H9 (cell line): ENCODE measurements around the gene GYG2. TPM values are rescaled to one million over a fixed set of nuclear protein-coding genes. Genes with fewer than 3 reads are reported as not detected.
"Not testable (repeated sequence)": the region's sequence is repeated elsewhere in the genome, so short reads cannot be mapped to it uniquely, and the experiment has no call there.

Source experiments
- DNase-seq: peaks from one replicate; pipeline ENCODE4 v3.0.0-alpha.2; 2017
- H2AFZ ChIP-seq: one replicate; pipeline ENCODE4 v1.6.1; 2013; ENCODE audit warnings: mild to moderate bottlenecking, low read length, control low read depth, moderate library complexity
- H2AK5ac ChIP-seq: 2 replicates; pipeline ENCODE4 v1.6.1; 2013; ENCODE audit warnings: low read length, control low read depth, mixed read lengths; ENCODE audit not compliant: insufficient read length
- H2BK120ac ChIP-seq: one replicate; pipeline ENCODE4 v1.6.1; 2013; ENCODE audit warnings: low read depth, mild to moderate bottlenecking, low read length, control low read depth, inconsistent platforms; ENCODE audit not compliant: poor library complexity, severe bottlenecking
- H2BK12ac ChIP-seq: 2 replicates; pipeline ENCODE4 v1.6.1; 2013; ENCODE audit warnings: low read length, control low read depth, mixed read lengths, low read depth; ENCODE audit not compliant: insufficient read length
- H2BK15ac ChIP-seq: 2 replicates; pipeline ENCODE4 v1.6.1; 2013; ENCODE audit warnings: low read depth, low read length, control low read depth
- H2BK20ac ChIP-seq: one replicate; pipeline ENCODE4 v1.6.1; 2013; ENCODE audit warnings: low read depth, mild to moderate bottlenecking, low read length, control low read depth, inconsistent platforms; ENCODE audit not compliant: poor library complexity, severe bottlenecking
- H2BK5ac ChIP-seq: 2 replicates; pipeline ENCODE4 v1.6.1; 2013; ENCODE audit warnings: low read length, control low read depth, mixed read lengths; ENCODE audit not compliant: insufficient read length
- H3K14ac ChIP-seq: 2 replicates; pipeline ENCODE4 v1.6.1; 2013; ENCODE audit warnings: low read length, control low read depth; ENCODE audit not compliant: insufficient read depth
- H3K18ac ChIP-seq: 2 replicates; pipeline ENCODE4 v1.6.1; 2013; ENCODE audit warnings: low read depth, mild to moderate bottlenecking, mixed read lengths, low read length, control low read depth; ENCODE audit not compliant: insufficient read length
- H3K23ac ChIP-seq: 2 replicates; pipeline ENCODE4 v1.6.1; 2013; ENCODE audit warnings: low read length, control low read depth, mixed read lengths, low read depth; ENCODE audit not compliant: insufficient read length
- H3K23me2 ChIP-seq: 2 replicates; pipeline ENCODE4 v1.6.1; 2013; ENCODE audit warnings: low read depth, mild to moderate bottlenecking, mixed read lengths, low read length, control low read depth; ENCODE audit not compliant: insufficient read length, poor library complexity, severe bottlenecking
- H3K27ac ChIP-seq: 2 replicates; pipeline ENCODE4 v1.5.1; 2013; ENCODE audit warnings: low read length, control low read depth, mixed read lengths, low read depth; ENCODE audit not compliant: insufficient read length
- H3K27me3 ChIP-seq: 2 replicates; pipeline ENCODE4 v1.6.1; 2013; ENCODE audit warnings: low read length, control low read depth, inconsistent platforms; ENCODE audit not compliant: insufficient read depth
- H3K4ac ChIP-seq: 2 replicates; pipeline ENCODE4 v1.6.1; 2013; ENCODE audit warnings: low read depth, mild to moderate bottlenecking, control low read depth, inconsistent platforms, low read length, moderate library complexity
- H3K4me1 ChIP-seq: 2 replicates; pipeline ENCODE4 v1.6.1; 2013; ENCODE audit warnings: low read length, control low read depth, inconsistent platforms; ENCODE audit not compliant: insufficient read depth
- H3K4me2 ChIP-seq: 2 replicates; pipeline ENCODE4 v1.6.1; 2013; ENCODE audit warnings: low read length, control low read depth, mixed read lengths; ENCODE audit not compliant: insufficient read length, insufficient read depth
- H3K56ac ChIP-seq: 2 replicates; pipeline ENCODE4 v1.6.1; 2013; ENCODE audit warnings: low read depth, mild to moderate bottlenecking, mixed read lengths, low read length, control low read depth; ENCODE audit not compliant: insufficient read length
- H3K79me1 ChIP-seq: 2 replicates; pipeline ENCODE4 v1.6.1; 2013; ENCODE audit warnings: low read depth, mild to moderate bottlenecking, moderate library complexity, low read length, control low read depth, inconsistent platforms; ENCODE audit not compliant: insufficient read depth, poor library complexity, severe bottlenecking
- H3K79me2 ChIP-seq: 2 replicates; pipeline ENCODE4 v1.6.1; 2013; ENCODE audit warnings: low read length, control low read depth, inconsistent platforms; ENCODE audit not compliant: insufficient read depth
- H3K9ac ChIP-seq: 2 replicates; pipeline ENCODE4 v1.6.1; 2013; ENCODE audit warnings: low read length, control low read depth, mixed read lengths; ENCODE audit not compliant: insufficient read length; ENCODE audit errors: extremely low read depth
- H3K9me3 ChIP-seq: one replicate; pipeline ENCODE4 v1.6.1; 2013; ENCODE audit warnings: low read depth, low read length, inconsistent platforms; ENCODE audit not compliant: control insufficient read depth
- H3T11ph ChIP-seq: one replicate; pipeline ENCODE4 v1.6.1; 2013; ENCODE audit warnings: mild to moderate bottlenecking, low read length, control low read depth, inconsistent platforms
- H4K20me1 ChIP-seq: one replicate; pipeline ENCODE4 v1.6.1; 2013; ENCODE audit not compliant: control insufficient read depth, insufficient read length, insufficient read depth
- H4K5ac ChIP-seq: 2 replicates; pipeline ENCODE4 v1.6.1; 2013; ENCODE audit warnings: low read depth, mild to moderate bottlenecking, mixed read lengths, low read length, control low read depth; ENCODE audit not compliant: insufficient read length
- H4K8ac ChIP-seq: replicated peaks from 2 replicates; pipeline ENCODE4 v1.6.1; 2013; ENCODE audit warnings: low read length, control low read depth, mixed read lengths, low read depth; ENCODE audit not compliant: insufficient read length
- H4K91ac ChIP-seq: 2 replicates; pipeline ENCODE4 v1.6.1; 2013; ENCODE audit warnings: low read depth, mild to moderate bottlenecking, moderate library complexity, mixed read lengths, low read length, control low read depth; ENCODE audit not compliant: insufficient read length
- H3K27ac Mint-ChIP-seq, 3 experiments: 2 replicates in 2 of 3; 3 replicates in 1 of 3; pipeline ENCODE4 v1.8.0; 2020 to 2021; ENCODE audit warnings: mixed read lengths in 3 of 3, mild to moderate bottlenecking in 1 of 3, moderate library complexity in 1 of 3
- H3K27me3 Mint-ChIP-seq: 2 replicates; pipeline ENCODE4 v1.8.0; 2021; ENCODE audit warnings: low read depth, mild to moderate bottlenecking, moderate library complexity, mixed read lengths
- H3K36me3 Mint-ChIP-seq, 3 experiments: 2 replicates in 2 of 3; 3 replicates in 1 of 3; pipeline ENCODE4 v1.8.0; 2020 to 2021; ENCODE audit warnings: low read depth in 3 of 3, mixed read lengths in 3 of 3; ENCODE audit not compliant: insufficient read depth in 1 of 3
- H3K4me1 Mint-ChIP-seq, 2 experiments: 2 replicates each; pipeline ENCODE4 v1.8.0; 2020; ENCODE audit warnings: mixed read lengths in 2 of 2
- H3K4me3 Mint-ChIP-seq, 2 experiments: 2 replicates in 1 of 2; 3 replicates in 1 of 2; pipeline ENCODE4 v1.8.0; 2020 to 2021; ENCODE audit warnings: mild to moderate bottlenecking in 2 of 2, mixed read lengths in 2 of 2, moderate library complexity in 1 of 2
- H3K9me3 Mint-ChIP-seq, 2 experiments: 2 replicates in 1 of 2; 3 replicates in 1 of 2; pipeline ENCODE4 v1.8.0; 2020; ENCODE audit warnings: mild to moderate bottlenecking in 2 of 2, mixed read lengths in 2 of 2, moderate library complexity in 1 of 2
- WGBS: extraction: QIAGEN DNeasy Blood & Tissue Kit; methylation state at CpG from one replicate; pipeline ENCODE4 v1.1.7; 2013; ENCODE audit warnings: missing lambda C conversion rate, low lambda C conversion rate, mixed read lengths; ENCODE audit not compliant: insufficient read length; ENCODE audit errors: extremely low coverage; 5-methylcytosine and 5-hydroxymethylcytosine counted together
- total RNA-seq: library from RNA; stranded (reverse); gene quantifications from 2 replicates; pipeline ENCODE4 v1.2.1, GENCODE V29; 2021
- TF ChIP-seq, protein P1 (sequence below): fragments of 200-600 bp; sonication (generic); conservative IDR thresholded peaks from 3 replicates; pipeline ENCODE4 v1.8.0; 2021; ENCODE audit warnings: antibody characterized with exemption, mild to moderate bottlenecking

Gene GYG2
- total RNA-seq, 1 experiment from 2014 or later = 95.9 TPM

DNA sequence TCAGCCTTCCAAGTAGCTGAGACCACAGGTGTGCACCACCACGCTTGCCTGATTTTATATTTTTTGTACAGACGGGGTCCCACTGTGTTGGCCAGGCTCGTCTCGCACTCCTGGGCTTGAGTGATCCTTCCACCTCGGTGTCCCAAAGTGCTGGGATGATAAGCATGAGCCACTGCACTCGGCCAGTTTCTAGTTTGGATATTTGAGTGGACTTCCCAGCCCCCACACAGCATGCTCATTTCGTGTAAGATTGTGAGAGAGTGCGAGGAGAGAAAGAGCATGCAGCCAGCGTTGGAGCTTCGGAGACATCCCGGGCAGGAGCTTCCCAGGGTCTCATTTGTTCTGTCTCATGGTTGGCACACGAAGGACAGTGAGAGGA is 68.6 kb downstream of the GYG2 start:
- peak overlapping the region; percentile 77 for H2BK12ac ChIP-seq
- H3K27me3 Mint-ChIP-seq = no peaks in the 10 kb centered on the region
- H4K8ac ChIP-seq = no peak overlapping the region
- H3K27ac ChIP-seq = peak overlapping the region; percentile 84
- no peak overlapping the region for H3K9ac ChIP-seq
- DNase-seq = no peak
- peaks cover 42% of the 10 kb centered on the region in 2 experiments for H3K4me1 Mint-ChIP-seq
- no peak overlapping the region; the same call in 1 of the 2 replicates for H3K4ac ChIP-seq
- peak overlapping the region; percentile 96 to 98 (median 98) for H3K27ac Mint-ChIP-seq
- H3K4me2 ChIP-seq = no peak overlapping the region
- H2BK5ac ChIP-seq = no peak overlapping the region
- H4K5ac ChIP-seq = no peak overlapping the region
- no peaks in the 10 kb centered on the region for H4K20me1 ChIP-seq
- H2AK5ac ChIP-seq = no peak overlapping the region
- no peak overlapping the region for H3K23ac ChIP-seq
- H3K4me1 ChIP-seq = peaks cover 13% of the 10 kb centered on the region; the same call in 1 of the 2 replicates
- H3K27me3 ChIP-seq = no peaks in the 10 kb centered on the region
- H3K23me2 ChIP-seq = no peaks in the 10 kb centered on the region
- H2BK20ac ChIP-seq = no peak overlapping the region
- peaks cover 12 to 22% (median 22%) of the 10 kb centered on the region in 3 experiments for H3K36me3 Mint-ChIP-seq
- peak overlapping the region; percentile 85 for H3K18ac ChIP-seq
- peak overlapping the region; percentile 10 for H2BK120ac ChIP-seq
- WGBS = no CpG with 5 or more reads among the region's 12 CpGs
- H3K9me3 ChIP-seq = no peaks in the 10 kb centered on the region
- H3K4me3 Mint-ChIP-seq = peak overlapping the region in 1 of 2 experiments; percentile 16; a peak in 1 of 5 replicates
- TF ChIP-seq, protein P1, sequence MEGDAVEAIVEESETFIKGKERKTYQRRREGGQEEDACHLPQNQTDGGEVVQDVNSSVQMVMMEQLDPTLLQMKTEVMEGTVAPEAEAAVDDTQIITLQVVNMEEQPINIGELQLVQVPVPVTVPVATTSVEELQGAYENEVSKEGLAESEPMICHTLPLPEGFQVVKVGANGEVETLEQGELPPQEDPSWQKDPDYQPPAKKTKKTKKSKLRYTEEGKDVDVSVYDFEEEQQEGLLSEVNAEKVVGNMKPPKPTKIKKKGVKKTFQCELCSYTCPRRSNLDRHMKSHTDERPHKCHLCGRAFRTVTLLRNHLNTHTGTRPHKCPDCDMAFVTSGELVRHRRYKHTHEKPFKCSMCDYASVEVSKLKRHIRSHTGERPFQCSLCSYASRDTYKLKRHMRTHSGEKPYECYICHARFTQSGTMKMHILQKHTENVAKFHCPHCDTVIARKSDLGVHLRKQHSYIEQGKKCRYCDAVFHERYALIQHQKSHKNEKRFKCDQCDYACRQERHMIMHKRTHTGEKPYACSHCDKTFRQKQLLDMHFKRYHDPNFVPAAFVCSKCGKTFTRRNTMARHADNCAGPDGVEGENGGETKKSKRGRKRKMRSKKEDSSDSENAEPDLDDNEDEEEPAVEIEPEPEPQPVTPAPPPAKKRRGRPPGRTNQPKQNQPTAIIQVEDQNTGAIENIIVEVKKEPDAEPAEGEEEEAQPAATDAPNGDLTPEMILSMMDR = no peak
- no peak overlapping the region for H2BK15ac ChIP-seq
- H2AFZ ChIP-seq = no peak overlapping the region
- no peaks in the 10 kb centered on the region for H3K79me2 ChIP-seq
- H3K79me1 ChIP-seq = no peaks in the 10 kb centered on the region
- no peak overlapping the region for H4K91ac ChIP-seq
- peak overlapping the region; percentile 8 for H3T11ph ChIP-seq
- peak overlapping the region; percentile 81; the same call in 1 of the 2 replicates for H3K14ac ChIP-seq
- H3K56ac ChIP-seq = no peak overlapping the region
- H3K9me3 Mint-ChIP-seq = peaks cover 0 to 4% of the 10 kb centered on the region in 2 experiments; a peak in 1 of 5 replicates

DNA sequence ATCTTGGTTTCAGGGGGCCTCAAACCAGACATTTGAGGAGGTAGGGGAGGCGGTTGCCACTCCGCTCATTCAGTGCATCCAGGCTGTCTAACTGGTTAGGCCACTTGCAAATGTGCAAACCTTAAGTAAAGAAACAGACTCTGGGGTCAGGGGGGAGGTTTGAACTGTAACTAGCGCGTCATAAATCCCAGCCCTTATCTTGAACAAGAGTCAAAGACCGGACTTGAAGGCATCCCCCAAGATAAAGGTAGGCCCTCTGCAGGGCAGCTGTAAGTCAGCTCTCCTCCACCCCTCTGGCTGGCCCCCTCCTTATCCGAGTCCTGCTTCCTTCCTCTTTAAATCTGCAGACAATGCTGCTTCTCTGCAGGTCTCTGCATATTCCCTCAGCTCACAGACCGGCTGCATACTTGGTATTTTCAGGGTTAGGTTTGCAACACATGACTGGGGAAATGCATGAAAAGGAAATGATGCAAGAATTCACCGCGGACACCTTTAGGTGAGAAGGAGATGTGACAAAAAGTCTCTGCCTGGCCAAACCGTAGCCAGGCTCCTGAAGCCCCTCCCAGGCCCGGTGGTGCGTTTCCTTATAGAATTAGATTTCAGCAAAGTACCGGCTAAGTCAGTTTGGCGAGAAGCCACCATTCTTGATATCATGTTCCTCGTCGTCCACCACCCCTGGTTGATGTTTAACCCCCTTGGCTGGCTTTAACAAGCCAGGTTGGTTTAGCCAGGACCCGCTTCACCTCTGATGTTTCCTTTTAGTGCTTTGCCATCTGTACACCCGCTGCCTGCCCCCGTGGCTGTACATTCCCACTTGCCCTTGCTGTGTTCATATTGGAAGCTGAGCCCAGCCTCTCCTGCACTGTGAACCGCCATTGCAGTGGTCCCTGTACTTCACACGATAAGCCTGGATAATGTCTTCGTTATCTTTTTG is 69.2 kb downstream of the GYG2 start:
- not testable (repeated sequence) for H3K23me2 ChIP-seq, H4K91ac ChIP-seq, H3K23ac ChIP-seq, H2AFZ ChIP-seq, H3K27me3 ChIP-seq, H3K56ac ChIP-seq, H4K20me1 ChIP-seq, H2BK15ac ChIP-seq, H3K4ac ChIP-seq, H2BK20ac ChIP-seq, H3K9me3 Mint-ChIP-seq, H3K79me1 ChIP-seq, H3T11ph ChIP-seq, H2BK12ac ChIP-seq, H4K8ac ChIP-seq, H3K27me3 Mint-ChIP-seq, H3K9ac ChIP-seq, H3K9me3 ChIP-seq, H2AK5ac ChIP-seq, H3K79me2 ChIP-seq
- Mint-ChIP-seq H3K27ac (peak overlapping the region; percentile 96 to 98 (median 98)), H3K36me3 (peaks cover 12 to 24% (median 23%) of the 10 kb centered on the region in 3 experiments), H3K4me3 (peak overlapping the region; percentile 16 to 35; a peak in 4 of 5 replicates), H3K4me1 (peaks cover 38% of the 10 kb centered on the region in 2 experiments)
- peak overlapping the region; percentile 84 for H3K27ac ChIP-seq
- H3K4me2 ChIP-seq = peak overlapping the region; percentile 6
- H3K4me1 ChIP-seq = peaks cover 13% of the 10 kb centered on the region; the same call in 1 of the 2 replicates
- H3K18ac ChIP-seq = peak overlapping the region; percentile 85
- DNase-seq = peak; percentile 91
- peak overlapping the region; percentile 56 for H2BK5ac ChIP-seq
- H3K14ac ChIP-seq = peak overlapping the region; percentile 81; the same call in 1 of the 2 replicates
- H2BK120ac ChIP-seq = peak overlapping the region; percentile 63
- no CpG with 5 or more reads among the region's 22 CpGs for WGBS
- H4K5ac ChIP-seq = peak overlapping the region; percentile 3
